Gastroesophageal sphincter (tissue), 3 donors: ENCODE results near the gene MATN1.
A peak's percentile ranks its signal among the peaks of the same experiment; 100 is the strongest.

Experiments used
- CTCF ChIP-seq, 4 experiments: fragments of 200-600 bp in 2 of 4; fragments of 450-650 bp in 2 of 4; sonication (generic) in 1 of 4; IDR thresholded peaks; one replicate each; pipeline ENCODE4 v1.5.1; 2017 to 2019; ENCODE audit warnings: antibody characterized with exemption in 4 of 4, mild to moderate bottlenecking in 2 of 4, moderate library complexity in 2 of 4
- EP300 ChIP-seq: sonication (generic); formaldehyde crosslinking; IDR thresholded peaks from one replicate; pipeline ENCODE4 v1.6.1; 2017; ENCODE audit warnings: antibody characterized with exemption, mild to moderate bottlenecking
- POLR2A ChIP-seq, 2 donors: fragments of 450-650 bp; IDR thresholded peaks; one replicate each; pipeline ENCODE4 v1.6.1; 2017; ENCODE audit warnings: antibody characterized with exemption in 2 of 2, mild to moderate bottlenecking in 2 of 2, moderate library complexity in 1 of 2
- POLR2AphosphoS5 ChIP-seq: sonication (generic); formaldehyde crosslinking; IDR thresholded peaks from one replicate; pipeline ENCODE4 v1.6.1; 2017; ENCODE audit warnings: antibody characterized with exemption

DNA sequence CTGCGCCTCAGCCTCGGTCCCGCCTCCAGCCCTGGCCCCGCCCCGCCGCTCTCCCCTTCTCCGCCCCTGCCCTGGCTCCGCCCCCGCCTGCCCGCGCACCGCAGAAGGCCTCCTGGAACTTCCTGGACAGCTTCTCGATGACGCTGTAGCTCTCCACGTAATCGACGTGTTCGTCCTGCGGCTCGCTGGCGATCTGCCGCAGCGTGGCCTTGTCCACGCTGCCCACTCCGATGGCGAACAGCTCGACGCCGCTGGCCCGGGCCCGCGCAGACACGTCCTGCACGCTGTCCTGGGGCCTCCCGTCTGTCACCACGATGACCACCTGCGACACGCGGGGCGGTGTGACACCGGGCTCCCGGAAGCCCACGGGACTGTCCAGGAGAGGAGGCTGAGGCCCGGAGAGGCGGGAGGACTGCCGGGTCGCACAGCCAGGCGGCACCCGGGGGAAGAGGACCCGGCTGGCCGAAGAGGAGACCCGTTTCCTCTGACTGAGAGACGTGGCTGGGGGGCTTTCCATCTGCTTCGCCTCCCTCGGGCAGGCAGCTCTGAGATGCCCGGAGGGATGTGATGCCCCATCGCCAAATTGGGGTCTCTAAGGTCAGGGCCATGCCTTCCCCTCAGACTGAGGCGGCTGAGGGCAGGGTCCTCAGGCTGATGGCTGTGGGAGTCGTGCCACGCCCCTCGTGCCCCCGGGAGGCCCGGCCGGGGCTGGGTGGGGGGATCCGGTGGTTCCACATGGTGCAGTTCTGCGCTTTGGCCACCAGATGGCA lies 4.6 kb downstream of the MATN1 start:
- TF ChIP-seq EP300: no peak
- TF ChIP-seq CTCF (IDR thresholded peaks at IDR 0.05): peak in 3 of 4 experiments; percentile 97 to 99 (median 99)
- peak; percentile 87 for TF ChIP-seq POLR2AphosphoS5
- peak; percentile 76 to 79 for TF ChIP-seq POLR2A (IDR thresholded peaks at IDR 0.05)
